Breast epithelium (tissue), 4 donors: Measurements from ENCODE around the gene KRTAP8-1. TPM values are rescaled to one million over a fixed set of nuclear protein-coding genes. Genes with fewer than 3 reads are reported as not detected.

Experiments used
- DNase-seq, 2 donors: peaks; one replicate each; pipeline ENCODE4 v3.0.0-alpha.2; 2019; ENCODE audit warnings: low spot score in 2 of 2
- H3K27ac ChIP-seq, 2 donors: fragments of 200-600 bp; sonication (generic) in 1 of 2; one replicate each; pipeline ENCODE4 v1.5.1; 2016 to 2019; ENCODE audit warnings: mild to moderate bottlenecking in 1 of 2
- H3K27me3 ChIP-seq, 2 donors: fragments of 200-600 bp; sonication (generic) in 1 of 2; one replicate each; pipeline versions ENCODE4 v1.5.1 to v1.6.0; 2017 to 2019; ENCODE audit warnings: control low read depth in 1 of 2, mild to moderate bottlenecking in 1 of 2
- H3K36me3 ChIP-seq: fragments of 200-600 bp; one replicate; pipeline ENCODE4 v1.5.1; 2019
- H3K4me1 ChIP-seq, 2 donors: fragments of 200-600 bp; sonication (generic); one replicate each; pipeline ENCODE4 v1.5.1; 2016 to 2019; ENCODE audit warnings: control low read depth in 1 of 2
- H3K4me3 ChIP-seq, 3 donors: fragments of 200-600 bp; sonication (generic); 1 replicate in 2 of 3; 2 replicates in 1 of 3; pipeline ENCODE4 v1.5.1; 2016 to 2019; ENCODE audit warnings: mild to moderate bottlenecking in 3 of 3, moderate library complexity in 2 of 3
- H3K9me3 ChIP-seq, 2 donors: fragments of 200-600 bp; sonication (generic) in 1 of 2; one replicate each; pipeline ENCODE4 v1.5.1; 2016 to 2019; ENCODE audit warnings: control low read depth in 1 of 2
- CTCF ChIP-seq, 3 donors: fragments of 450-650 bp; IDR thresholded peaks; one replicate each; pipeline ENCODE4 v1.5.1; 2016 to 2017; ENCODE audit warnings: antibody characterized with exemption in 3 of 3, mild to moderate bottlenecking in 3 of 3, moderate library complexity in 3 of 3
- POLR2A ChIP-seq: fragments of 450-650 bp; IDR thresholded peaks from one replicate; pipeline ENCODE4 v1.6.1; 2016; ENCODE audit warnings: antibody characterized with exemption, mild to moderate bottlenecking, moderate library complexity
- POLR2AphosphoS5 ChIP-seq, 3 donors: sonication (generic); formaldehyde crosslinking; IDR thresholded peaks; one replicate each; pipeline ENCODE4 v1.6.1; 2017; ENCODE audit warnings: antibody characterized with exemption in 3 of 3
- intact Hi-C: fragments of 100-400 bp; cut with DNase I; formaldehyde crosslinking; loops from one replicate; pipeline ENCODE4 v1.15.1; 2023; ENCODE audit warnings: low total_unique reads
- total RNA-seq, 3 donors: library from RNA; depleted of rRNA; stranded (reverse); fragments of >200 nt; gene quantifications; one replicate each; pipeline ENCODE4 v1.1.0, GENCODE V29; 2016

The KRTAP8-1 gene, protein sequence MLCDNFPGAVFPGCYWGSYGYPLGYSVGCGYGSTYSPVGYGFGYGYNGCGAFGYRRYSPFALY
- not detected for total RNA-seq

GRCh38 chr21:30813174-30813573 is at the start of gene KRTAP8-1:
TSS of gene KRTAP8-1 (minus strand) at chr21:30813274. CDS start at chr21:30813220, 54 bp downstream.
- Histone ChIP-seq H3K9me3 (no peaks in the 10 kb centered on the region), H3K4me3 (no peak within 1 kb of the TSS), H3K27me3 (no peaks in the 10 kb centered on the region), H3K36me3 (no peaks in the 10 kb centered on the region), H3K4me1 (no peaks in the 10 kb centered on the region), H3K27ac (no peak within 1 kb of the TSS)
- TF ChIP-seq POLR2AphosphoS5 (IDR thresholded peaks at IDR 0.05): no peak
- TF ChIP-seq CTCF (IDR thresholded peaks at IDR 0.05): no peak
- no peak for TF ChIP-seq POLR2A
- no peak for DNase-seq
- intact Hi-C loops: no loop called here

GRCh38 chr21:30847627-30848500 is 34.8 kb upstream of the KRTAP8-1 start:
- no peak for DNase-seq
- no peaks in the 10 kb centered on the region for H3K9me3 ChIP-seq
- no peaks in the 10 kb centered on the region for H3K27me3 ChIP-seq
- no peaks in the 10 kb centered on the region for H3K36me3 ChIP-seq
- intact Hi-C loops: no loop called here
- H3K27ac ChIP-seq: no peak overlapping the region
- H3K4me3 ChIP-seq: no peak overlapping the region
- no peak for TF ChIP-seq POLR2AphosphoS5 (IDR thresholded peaks at IDR 0.05)
- TF ChIP-seq CTCF (IDR thresholded peaks at IDR 0.05): no peak
- TF ChIP-seq POLR2A: no peak
- H3K4me1 ChIP-seq: no peaks in the 10 kb centered on the region

GRCh38 chr21:30842990-30843389 is 29.9 kb upstream of the KRTAP8-1 start:
- no peaks in the 10 kb centered on the region for H3K27me3 ChIP-seq
- DNase-seq: no peak
- no peak overlapping the region for H3K4me3 ChIP-seq
- no peak overlapping the region for H3K27ac ChIP-seq
- no peaks in the 10 kb centered on the region for H3K4me1 ChIP-seq
- H3K9me3 ChIP-seq: no peaks in the 10 kb centered on the region
- H3K36me3 ChIP-seq: no peaks in the 10 kb centered on the region
- intact Hi-C loops: no loop called here
- TF ChIP-seq POLR2AphosphoS5 (IDR thresholded peaks at IDR 0.05) (no peak), POLR2A (no peak)

GRCh38 chr21:30839304-30839703 is 26.2 kb upstream of the KRTAP8-1 start:
- no peaks in the 10 kb centered on the region for H3K36me3 ChIP-seq
- TF ChIP-seq POLR2A: no peak
- TF ChIP-seq CTCF (IDR thresholded peaks at IDR 0.05): no peak
- TF ChIP-seq POLR2AphosphoS5 (IDR thresholded peaks at IDR 0.05): no peak
- no peaks in the 10 kb centered on the region for H3K4me1 ChIP-seq
- no peak for DNase-seq
- no peaks in the 10 kb centered on the region for H3K27me3 ChIP-seq
- intact Hi-C loops: no loop called here
- no peak overlapping the region for H3K4me3 ChIP-seq
- no peak overlapping the region for H3K27ac ChIP-seq
- H3K9me3 ChIP-seq: no peaks in the 10 kb centered on the region

- Histone ChIP-seq H3K27ac (no peak overlapping the region), H3K4me1 (no peaks in the 10 kb centered on the region), H3K9me3 (no peaks in the 10 kb centered on the region), H3K4me3 (no peak overlapping the region), H3K27me3 (no peaks in the 10 kb centered on the region), H3K36me3 (no peaks in the 10 kb centered on the region)
- no peak for DNase-seq
- intact Hi-C loops: no loop called here
- TF ChIP-seq POLR2A: no peak
- no peak for TF ChIP-seq POLR2AphosphoS5 (IDR thresholded peaks at IDR 0.05)
- no peak for TF ChIP-seq CTCF (IDR thresholded peaks at IDR 0.05)
These were observed 25.5 kb upstream of the KRTAP8-1 start for GRCh38 chr21:30838536-30838935.
